PFSK-1 (cell line): ENCODE data around the gene SACS.

Source experiments
- POLR2AphosphoS5 ChIP-seq: IDR thresholded peaks from 2 replicates; pipeline ENCODE4 v1.6.1; 2012; ENCODE audit warnings: low read depth, mild to moderate bottlenecking, control low read depth, low read length, moderate library complexity
- REST ChIP-seq, 2 experiments: IDR thresholded peaks; 2 replicates each; pipeline versions ENCODE4 v1.6.1 to v1.8.0; 2011 to 2012; ENCODE audit warnings: low read depth in 2 of 2, low read length in 2 of 2, control low read depth in 1 of 2, inconsistent platforms in 1 of 2, mild to moderate bottlenecking in 1 of 2, moderate library complexity in 1 of 2; ENCODE audit not compliant: insufficient read depth in 1 of 2
- SIN3A ChIP-seq: IDR thresholded peaks from 2 replicates; pipeline ENCODE4 v1.6.1; 2012; ENCODE audit warnings: mild to moderate bottlenecking, low read length, moderate library complexity, borderline replicate concordance; ENCODE audit not compliant: insufficient read depth
- TAF1 ChIP-seq: IDR thresholded peaks from 2 replicates; pipeline ENCODE4 v1.6.1; 2012; ENCODE audit warnings: low read length, control low read depth, borderline replicate concordance; ENCODE audit not compliant: insufficient read depth

DNA sequence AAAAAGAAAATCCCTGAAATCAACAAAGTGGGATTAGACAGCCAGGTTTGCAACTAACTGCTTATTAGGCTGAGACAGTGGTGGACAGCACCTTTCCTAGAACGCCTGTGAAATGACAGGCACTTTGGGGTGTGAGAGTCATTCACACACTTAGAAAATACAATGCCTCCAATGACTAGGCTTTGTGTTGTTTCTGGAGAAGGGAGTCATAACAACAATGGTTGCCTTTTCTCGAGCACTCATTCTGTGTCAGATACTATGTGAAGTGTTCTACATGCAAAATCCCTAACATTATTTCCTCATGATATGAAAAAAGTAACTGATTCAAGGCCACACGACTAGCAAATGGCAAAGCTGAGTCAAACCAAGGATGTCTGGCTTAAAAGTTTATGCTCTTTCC, 41.2 kb downstream of the SACS start:
- no peak for TF ChIP-seq SIN3A
- no peak for TF ChIP-seq TAF1
- TF ChIP-seq POLR2AphosphoS5, result no peak
- TF ChIP-seq REST (IDR thresholded peaks at IDR 0.05; ENCODE audit: insufficient read depth in 1 of 2, low read depth in 2 of 2, low read length in 2 of 2), result no peak
